T-cell (primary cell): ENCODE results near the gene NFRKB. TPM values are rescaled to one million over a fixed set of nuclear protein-coding genes. Genes with fewer than 3 reads are reported as not detected.
A peak's percentile ranks its signal among the peaks of the same experiment; 100 is the strongest.

Experiments
- ATAC-seq, 4 experiments: fragments of 200-7000 bp in 3 of 4; fragments of 150-1000 bp in 1 of 4; cut with Tn5 transposase; replicated peaks in 1 of 4; 1 replicate in 3 of 4; 2 replicates in 1 of 4; pipeline ENCODE4 v1.10.0; 2021; ENCODE audit warnings: moderate library complexity in 3 of 4, mild to moderate bottlenecking in 2 of 4, moderate number of reproducible peaks in 1 of 4
- CTCF ChIA-PET, 2 donors: fragments of 300-600 bp; sonication (Branson Sonifier 250); formaldehyde crosslinking; loops; one replicate each; lab custom pipeline; 2022; ENCODE audit warnings: antibody characterized with exemption in 2 of 2; lab: Charles Lee
- POLR2A ChIA-PET, 2 donors: fragments of 300-600 bp; sonication (Branson Sonifier 250); formaldehyde crosslinking; loops; one replicate each; lab custom pipeline; 2022; ENCODE audit warnings: antibody characterized with exemption in 2 of 2; lab: Charles Lee
- DNase-seq, 35 experiments: peaks; one replicate each; pipeline versions ENCODE4 v3.0.0 to v3.0.0-alpha.2; 2013 to 2023
- H3K27ac ChIP-seq: one replicate; pipeline ENCODE4 v1.5.1; 2013; ENCODE audit warnings: low read length
- H3K27me3 ChIP-seq, 2 experiments: replicated peaks in 1 of 2; 1 replicate in 1 of 2; 2 replicates in 1 of 2; pipeline versions ENCODE4 v1.6.1 to v1.7.0; 2013; ENCODE audit warnings: low read length in 1 of 2, mixed read lengths in 1 of 2; ENCODE audit not compliant: control insufficient read depth in 2 of 2, insufficient read depth in 2 of 2; ENCODE audit errors: extremely low read depth in 1 of 2
- H3K36me3 ChIP-seq, 2 donors: 1 replicate in 1 of 2; 2 replicates in 1 of 2; pipeline versions ENCODE4 v1.6.1 to v1.7.0; 2013; ENCODE audit warnings: low read length in 1 of 2; ENCODE audit not compliant: control insufficient read depth in 2 of 2, insufficient read depth in 1 of 2; ENCODE audit errors: extremely low read depth in 1 of 2
- H3K4me1 ChIP-seq, 2 experiments: 1 replicate in 1 of 2; 2 replicates in 1 of 2; pipeline versions ENCODE4 v1.6.1 to v1.7.0; 2013; ENCODE audit warnings: low read length in 2 of 2, mixed read lengths in 1 of 2; ENCODE audit not compliant: insufficient read depth in 2 of 2, control insufficient read depth in 1 of 2; ENCODE audit errors: extremely low read depth in 1 of 2
- H3K4me3 ChIP-seq, 2 donors: 1 replicate in 1 of 2; 2 replicates in 1 of 2; pipeline versions ENCODE4 v1.5.1 to v1.7.0; 2013; ENCODE audit warnings: mild to moderate bottlenecking in 2 of 2, low read length in 1 of 2, moderate library complexity in 1 of 2; ENCODE audit not compliant: control insufficient read depth in 1 of 2; ENCODE audit errors: extremely low read depth in 1 of 2
- H3K9me3 ChIP-seq: 2 replicates; pipeline ENCODE4 v1.7.0; 2013
- H3K27ac Mint-ChIP-seq, 2 donors: one replicate each; pipeline ENCODE4 v1.8.0; 2020 to 2021; ENCODE audit warnings: mild to moderate bottlenecking in 2 of 2, mixed read lengths in 2 of 2
- H3K27me3 Mint-ChIP-seq, 2 donors: one replicate each; pipeline ENCODE4 v1.8.0; 2021 to 2022; ENCODE audit warnings: mixed read lengths in 2 of 2
- H3K36me3 Mint-ChIP-seq: one replicate; pipeline ENCODE4 v1.8.0; 2021; ENCODE audit warnings: mixed read lengths
- H3K4me1 Mint-ChIP-seq, 3 donors: one replicate each; pipeline ENCODE4 v1.8.0; 2020 to 2022; ENCODE audit warnings: mixed read lengths in 3 of 3, mild to moderate bottlenecking in 1 of 3
- H3K4me3 Mint-ChIP-seq, 3 donors: one replicate each; pipeline ENCODE4 v1.8.0; 2020 to 2022; ENCODE audit warnings: mild to moderate bottlenecking in 3 of 3, mixed read lengths in 3 of 3, moderate library complexity in 3 of 3
- H3K9me3 Mint-ChIP-seq, 3 donors: one replicate each; pipeline ENCODE4 v1.8.0; 2020 to 2022; ENCODE audit warnings: mixed read lengths in 3 of 3
- WGBS: methylation state at CpG from one replicate; pipeline ENCODE4 v1.1.5; 2013; ENCODE audit warnings: missing lambda C conversion rate; ENCODE audit not compliant: insufficient coverage; 5-methylcytosine and 5-hydroxymethylcytosine counted together
- total RNA-seq, 35 experiments: library from RNA in 6 of 35; stranded (reverse) in 6 of 35; fragments of 120-200 nt in 1 of 35; gene quantifications; one replicate each; pipeline versions ENCODE4 v1.2.1 to v1.2.4 and lab custom pipeline; 2013 to 2026

NFRKB gene
- 10 to 100 TPM; 49.7 to 83.9 (median 65.9) TPM for total RNA-seq
- total RNA-seq (2013), result 39.2 TPM
- 63.6 to 169 (median 87.3) reads per million in 29 experiments for total RNA-seq (lab: John Stamatoyannopoulos, UW)

- Mint-ChIP-seq H3K4me1 (peaks cover 32 to 50% (median 42%) of the 10 kb centered on the region in 3 donors), H3K27me3 (no peaks in the 10 kb centered on the region), H3K27ac (peak within 1 kb of the TSS; percentile 87 to 89), H3K9me3 (no peaks in the 10 kb centered on the region), H3K4me3 (peak within 1 kb of the TSS; percentile 92 to 93 (median 93)), H3K36me3 (peaks cover 27% of the 10 kb centered on the region)
- ATAC-seq (peak; percentile 96 to 98 (median 96)), DNase-seq (peak; percentile 67 to 91 (median 82))
- peaks cover 11 to 19% of the 10 kb centered on the region in 2 experiments for H3K4me1 ChIP-seq
- peak within 1 kb of the TSS; percentile 62 for H3K27ac ChIP-seq
- H3K9me3 ChIP-seq, result no peaks in the 10 kb centered on the region
- peaks cover 0 to 22% of the 10 kb centered on the region in 2 donors for H3K36me3 ChIP-seq
- ChIA-PET POLR2A (no interaction called here), CTCF (interaction anchor here in 1 of 2 donors (0.5 to 2.2 kb wide), 3 partner anchors 14 to 237 kb away, joined by 3 to 9 read pairs (median 3); no protein-coding TSS in a partner anchor)
- peak within 1 kb of the TSS; percentile 85 to 89 for H3K4me3 ChIP-seq
- H3K27me3 ChIP-seq, result no peaks in the 10 kb centered on the region
- 2% methylated on average over 76 of the region's 77 CpGs for WGBS
Measured at GRCh38 chr11:129895126-129896041, at the start of gene NFRKB. Gene NFRKB, minus strand, starts transcription at chr11:129895578. Its CDS starts 2,729 bp downstream, at chr11:129892849.

- peaks cover 0 to 9% (median 0%) of the 10 kb centered on the region in 3 donors for H3K4me1 Mint-ChIP-seq
- H3K27me3 ChIP-seq, result no peaks in the 10 kb centered on the region
- H3K27ac ChIP-seq, result no peak overlapping the region
- ATAC-seq (no peak), DNase-seq (no peak)
- no peaks in the 10 kb centered on the region for H3K9me3 ChIP-seq
- H3K27ac Mint-ChIP-seq, result no peak overlapping the region
- peaks cover 61% of the 10 kb centered on the region for H3K36me3 Mint-ChIP-seq
- H3K4me3 ChIP-seq, result no peak overlapping the region
- no peaks in the 10 kb centered on the region for H3K27me3 Mint-ChIP-seq
- H3K9me3 Mint-ChIP-seq, result no peaks in the 10 kb centered on the region
- peaks cover 15 to 32% of the 10 kb centered on the region in 2 donors for H3K36me3 ChIP-seq
- H3K4me1 ChIP-seq, result no peaks in the 10 kb centered on the region
- ChIA-PET CTCF (interaction anchor here in 1 of 2 donors (0.7 kb wide), 1 partner anchor 60 kb away, joined by 4 read pairs; no protein-coding TSS in a partner anchor), POLR2A (no interaction called here)
- H3K4me3 Mint-ChIP-seq, result no peak overlapping the region
- WGBS, result 98% methylated on average over 9 of the region's 18 CpGs
Measured at GRCh38 chr11:129944696-129945095, 49.3 kb upstream of the NFRKB start.

- ChIA-PET POLR2A (no interaction called here), CTCF (no interaction called here)
- H3K4me1 ChIP-seq, result no peaks in the 10 kb centered on the region
- Mint-ChIP-seq H3K27ac (no peak overlapping the region), H3K4me3 (no peak overlapping the region), H3K27me3 (no peaks in the 10 kb centered on the region), H3K9me3 (no peaks in the 10 kb centered on the region), H3K36me3 (peaks cover 65% of the 10 kb centered on the region), H3K4me1 (no peaks in the 10 kb centered on the region)
- H3K27me3 ChIP-seq, result no peaks in the 10 kb centered on the region
- peaks cover 15 to 32% of the 10 kb centered on the region in 2 donors for H3K36me3 ChIP-seq
- no peak overlapping the region for H3K4me3 ChIP-seq
- ATAC-seq (no peak), DNase-seq (no peak)
- no peak overlapping the region for H3K27ac ChIP-seq
- no peaks in the 10 kb centered on the region for H3K9me3 ChIP-seq
Measured at GRCh38 chr11:129943036-129943435, 47.7 kb upstream of the NFRKB start.

GRCh38 chr11:129939510-129939909 is 44.1 kb upstream of the NFRKB start:
- Mint-ChIP-seq H3K36me3 (peaks cover 55% of the 10 kb centered on the region), H3K27me3 (no peaks in the 10 kb centered on the region), H3K4me1 (no peaks in the 10 kb centered on the region), H3K4me3 (no peak overlapping the region), H3K9me3 (no peaks in the 10 kb centered on the region), H3K27ac (no peak overlapping the region)
- CTCF ChIA-PET, result no interaction called here
- POLR2A ChIA-PET, result interaction anchor here in 1 of 2 donors (0.6 kb wide), 1 partner anchor 10 kb away, joined by 5 read pairs; no protein-coding TSS in a partner anchor
- Histone ChIP-seq H3K4me3 (no peak overlapping the region), H3K36me3 (peaks cover 0 to 13% of the 10 kb centered on the region in 2 donors), H3K4me1 (no peaks in the 10 kb centered on the region), H3K27ac (no peak overlapping the region), H3K27me3 (no peaks in the 10 kb centered on the region), H3K9me3 (no peaks in the 10 kb centered on the region)
- DNase-seq (no peak), ATAC-seq (no peak)
- whole genome bisulfite sequencing, result 83% methylated on average over 3 of the region's 4 CpGs

GRCh38 chr11:129938764-129939163 is 43.4 kb upstream of the NFRKB start:
- Mint-ChIP-seq H3K9me3 (no peaks in the 10 kb centered on the region), H3K27me3 (no peaks in the 10 kb centered on the region), H3K27ac (no peak overlapping the region), H3K4me1 (no peaks in the 10 kb centered on the region), H3K4me3 (no peak overlapping the region), H3K36me3 (peaks cover 61% of the 10 kb centered on the region)
- Histone ChIP-seq H3K4me1 (no peaks in the 10 kb centered on the region), H3K27me3 (no peaks in the 10 kb centered on the region), H3K27ac (no peak overlapping the region), H3K9me3 (no peaks in the 10 kb centered on the region), H3K36me3 (peaks cover 0 to 13% of the 10 kb centered on the region in 2 donors), H3K4me3 (no peak overlapping the region)
- POLR2A ChIA-PET, result interaction anchor here in 1 of 2 donors (0.6 kb wide), 1 partner anchor 9 kb away, joined by 5 read pairs; no protein-coding TSS in a partner anchor
- ATAC-seq (no peak), DNase-seq (no peak)
- 92% methylated on average over 5 of the region's 5 CpGs for WGBS
- CTCF ChIA-PET, result no interaction called here

GRCh38 chr11:129937592-129938238 is 42.3 kb upstream of the NFRKB start:
- Mint-ChIP-seq H3K4me3 (no peak overlapping the region), H3K4me1 (no peaks in the 10 kb centered on the region), H3K27ac (no peak overlapping the region), H3K27me3 (no peaks in the 10 kb centered on the region), H3K36me3 (peaks cover 56% of the 10 kb centered on the region), H3K9me3 (no peaks in the 10 kb centered on the region)
- ChIA-PET CTCF (no interaction called here), POLR2A (no interaction called here)
- ATAC-seq (no peak), DNase-seq (no peak)
- Histone ChIP-seq H3K36me3 (peaks cover 0 to 9% of the 10 kb centered on the region in 2 donors), H3K4me1 (no peaks in the 10 kb centered on the region), H3K4me3 (no peak overlapping the region), H3K9me3 (no peaks in the 10 kb centered on the region), H3K27ac (no peak overlapping the region), H3K27me3 (no peaks in the 10 kb centered on the region)
- WGBS, result 100% methylated on average over 1 of the region's 4 CpGs
